GM04504 (cell line): ENCODE measurements around the gene CNBD2.
"Not testable (repeated sequence)": the region's sequence is repeated elsewhere in the genome, so short reads cannot be mapped to it uniquely, and the experiment has no call there.

Experiments used
- DNase-seq: peaks from one replicate; pipeline ENCODE4 v3.0.0-alpha.2; 2012; ENCODE audit warnings: low read depth

CNBD2 gene

DNA sequence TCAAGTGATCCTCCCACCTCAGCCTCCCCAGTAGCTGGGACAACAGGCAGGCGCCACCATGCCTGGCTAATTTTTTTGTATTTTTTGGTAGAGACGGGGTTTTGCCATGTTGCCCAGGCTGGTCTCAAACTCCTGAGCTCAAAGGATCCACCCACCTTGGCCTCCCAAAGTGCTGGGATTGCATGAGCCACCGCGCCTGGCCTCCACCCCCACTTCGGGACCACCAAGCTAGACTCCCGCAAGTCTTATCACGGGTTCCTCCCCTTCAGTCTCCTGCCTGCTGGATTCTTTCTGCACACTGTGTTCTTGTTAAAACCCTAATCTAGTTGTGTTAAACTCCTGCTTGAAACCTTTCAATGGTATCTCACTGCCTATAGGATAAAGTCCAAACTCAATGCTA is 57.7 kb downstream of the CNBD2 start:
- not testable (repeated sequence) for DNase-seq

GRCh38 chr20:36028106-36028808 is 59.9 kb downstream of the CNBD2 start:
- no peak for DNase-seq

- no peak for DNase-seq
These were observed 61.8 kb downstream of the CNBD2 start for GRCh38 chr20:36030149-36030548.

DNA sequence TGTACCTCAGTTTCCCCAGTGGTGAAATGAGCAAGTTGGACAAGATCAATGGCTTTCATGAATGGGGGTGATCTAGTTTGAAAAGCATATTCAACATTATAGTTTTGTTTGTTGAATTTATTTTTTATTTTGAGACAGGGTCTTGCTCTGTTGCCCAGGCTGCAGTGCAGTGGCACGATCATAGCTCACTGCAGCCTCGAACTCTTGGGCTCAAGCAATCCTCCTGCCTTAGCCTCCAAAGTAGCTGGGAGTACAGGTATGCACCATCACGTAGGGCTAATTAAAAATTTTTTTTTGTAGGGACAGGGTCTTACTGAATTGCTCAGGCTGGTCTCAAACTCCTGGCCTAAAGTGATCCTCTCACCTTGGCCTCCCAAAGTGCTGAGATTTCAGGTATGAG is 63.4 kb downstream of the CNBD2 start:
- no peak for DNase-seq

- no peak for DNase-seq
These were observed 66.5 kb downstream of the CNBD2 start for GRCh38 chr20:36034875-36035274.

GRCh38 chr20:36035745-36036144 is 67.4 kb downstream of the CNBD2 start:
- no peak for DNase-seq

GRCh38 chr20:36036688-36037087 is 68.3 kb downstream of the CNBD2 start:
- no peak for DNase-seq

GRCh38 chr20:36040571-36040970 is 72.2 kb downstream of the CNBD2 start:
- no peak for DNase-seq

DNA sequence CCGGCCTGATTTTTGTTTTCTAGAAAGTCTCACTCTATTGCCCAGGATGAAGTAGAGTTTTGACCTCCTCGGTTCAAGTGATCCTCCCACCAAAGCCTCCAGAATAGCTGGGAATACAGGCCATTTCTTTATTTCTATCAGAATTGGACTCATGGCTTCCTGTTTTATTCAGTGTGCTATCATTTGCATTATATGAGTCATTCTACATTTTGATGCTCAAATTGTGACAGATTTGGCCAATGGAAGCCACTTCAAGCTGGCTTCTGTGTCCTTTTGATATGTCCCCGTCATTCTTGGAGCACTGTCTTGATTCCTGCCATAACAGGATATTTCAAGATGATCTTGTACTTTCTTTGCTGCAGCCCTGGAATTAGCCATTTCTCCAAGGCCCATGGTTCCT is 75.1 kb downstream of the CNBD2 start:
- no peak for DNase-seq

GRCh38 chr20:36043892-36044515 is 75.6 kb downstream of the CNBD2 start:
- no peak for DNase-seq

- DNase-seq = no peak
These were observed 77.0 kb downstream of the CNBD2 start for GRCh38 chr20:36045373-36045714.

GRCh38 chr20:36046073-36046798 is 77.8 kb downstream of the CNBD2 start:
- not testable (repeated sequence) for DNase-seq

DNA sequence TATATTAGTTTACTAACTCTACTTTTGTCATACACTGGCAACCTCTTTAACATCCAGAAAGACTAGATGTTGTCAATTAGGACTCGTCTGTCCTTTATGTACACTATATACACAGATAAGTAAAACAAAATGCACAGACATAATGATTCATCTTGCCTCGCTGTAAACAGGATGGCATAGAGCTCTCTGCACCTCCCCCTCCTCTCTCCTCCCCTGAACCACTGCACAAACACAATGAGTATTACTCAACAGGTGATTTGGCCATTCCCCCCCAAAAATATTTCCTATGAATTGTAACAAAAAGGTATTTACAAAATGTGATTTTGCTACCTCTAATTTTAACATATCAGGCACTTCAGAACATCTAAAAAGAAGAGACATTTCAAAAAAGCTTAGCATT is 81.0 kb downstream of the CNBD2 start:
- not testable (repeated sequence) for DNase-seq

- peak; percentile 60 for DNase-seq
These were observed 82.3 kb downstream of the CNBD2 start for GRCh38 chr20:36050436-36051317.

- DNase-seq = no peak
These were observed 83.1 kb downstream of the CNBD2 start for GRCh38 chr20:36051318-36052116.

- no peak for DNase-seq
These were observed 83.7 kb downstream of the CNBD2 start for GRCh38 chr20:36052117-36052513.

DNA sequence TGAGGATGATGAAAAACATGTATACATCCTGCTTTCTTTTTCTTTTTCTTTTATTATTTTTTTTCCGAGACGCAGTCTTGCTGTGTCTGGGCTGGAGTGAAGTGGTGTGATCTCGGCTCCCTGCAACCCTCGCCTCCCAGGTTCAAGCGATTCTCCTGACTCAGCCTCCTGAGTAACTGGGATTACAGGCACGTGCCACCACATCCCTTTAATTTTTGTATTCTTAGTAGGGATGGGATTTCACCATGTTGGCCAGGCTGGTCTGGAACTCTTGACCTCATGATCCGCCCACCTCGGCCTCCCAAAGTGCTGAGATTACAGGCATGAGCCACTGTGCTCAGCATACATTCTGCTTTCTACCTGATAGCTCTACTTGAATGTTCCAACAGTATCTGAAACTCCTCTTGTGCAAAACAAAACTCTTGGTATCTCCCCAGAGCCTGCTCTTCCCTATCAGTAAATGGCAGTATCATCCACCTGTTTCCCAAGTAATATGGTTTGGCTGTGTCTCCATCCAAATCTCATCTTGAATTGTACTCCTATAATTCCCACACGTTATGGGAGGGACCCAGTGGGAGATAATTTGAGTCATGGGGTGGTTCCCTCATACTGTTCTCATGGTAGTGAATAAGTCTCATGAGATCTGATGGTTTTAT is 85.6 kb downstream of the CNBD2 start:
- DNase-seq = not testable (repeated sequence)

GRCh38 chr20:36055145-36055544 is 86.8 kb downstream of the CNBD2 start:
- DNase-seq = no peak

- no peak for DNase-seq
These were observed 92.3 kb downstream of the CNBD2 start for GRCh38 chr20:36060676-36061075.

DNA sequence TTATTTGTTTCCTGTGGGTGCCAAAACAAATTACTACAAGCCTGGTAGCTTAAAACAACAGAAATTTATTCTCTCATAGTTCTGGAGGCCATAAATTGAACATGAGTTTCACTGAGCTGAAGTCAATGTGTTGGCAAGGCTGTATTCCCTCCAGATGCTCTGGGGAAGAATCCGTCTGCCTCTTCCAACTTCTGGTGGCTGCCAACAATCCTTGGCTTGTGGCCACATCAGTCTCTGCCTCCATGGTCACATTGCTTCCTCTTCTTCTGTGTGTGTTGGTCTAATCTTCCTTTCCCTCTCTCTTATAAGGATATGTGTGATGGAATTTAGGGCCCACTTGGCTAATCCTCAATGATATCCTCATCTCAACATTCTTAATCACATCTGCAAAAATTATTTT is 93.4 kb downstream of the CNBD2 start:
- DNase-seq = no peak

DNA sequence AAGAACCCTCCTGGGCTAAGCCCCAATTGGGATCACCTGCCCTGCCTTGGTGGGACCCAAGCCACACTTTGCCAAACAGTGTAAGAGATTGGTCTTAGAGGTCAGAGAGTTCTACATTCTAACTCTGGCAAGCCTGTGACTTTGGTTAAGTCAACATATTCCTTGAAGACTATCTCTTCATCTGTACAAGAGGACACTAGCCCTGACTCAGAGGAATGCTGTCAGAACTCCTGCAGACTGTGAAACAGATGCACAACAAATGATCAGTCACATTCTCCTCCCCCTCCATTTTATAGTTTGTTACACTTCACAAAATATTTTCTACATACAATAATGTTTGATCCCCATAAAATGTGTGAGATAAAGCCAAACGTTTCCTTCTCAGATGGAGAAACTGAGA is 94.4 kb downstream of the CNBD2 start:
- DNase-seq = peak; percentile 44
